HepG2 (cell line): ENCODE measurements around the gene ALG1L2. TPM values are rescaled to one million over a fixed set of nuclear protein-coding genes. Genes with fewer than 3 reads are reported as not detected.
"Not testable (repeated sequence)": the region's sequence is repeated elsewhere in the genome, so short reads cannot be mapped to it uniquely, and the experiment has no call there.

Source experiments
- ATAC-seq: fragments of 200-7000 bp; cut with Tn5 transposase; 3 replicates; pipeline ENCODE4 v1.9.1; 2020; ENCODE audit warnings: mild to moderate bottlenecking, moderate library complexity
- BruUV-seq: library from RNA; stranded (reverse); fragments of 400-500 nt; replicated peaks from 2 replicates; lab custom pipeline; 2021; lab: Mats Ljungman, UMichigan
- CTCF ChIA-PET: fragments of 300-600 bp; formaldehyde crosslinking; extraction: SDS; loops from one replicate; lab custom pipeline; 2021; ENCODE audit warnings: low total read pairs, inconsistent platforms, low intra/inter-chr PET ratio; lab: Yijun Ruan, JAX
- POLR2A ChIA-PET: fragments of 350-600 bp; sonication (Branson Sonifier 250); formaldehyde crosslinking; loops from one replicate; lab custom pipeline; 2020; ENCODE audit warnings: antibody characterized with exemption, inconsistent platforms; lab: Yijun Ruan, JAX
- DNase-seq: peaks from one replicate; pipeline ENCODE4 v3.0.0-alpha.2; 2015; ENCODE audit warnings: low spot score
- FAIRE-seq: peaks from 3 replicates; lab custom pipeline; 2011; peaks lifted over from hg19 to GRCh38; lab: Jason Lieb, UNC
- H2AFZ ChIP-seq: one replicate; pipeline ENCODE4 v1.6.1; 2011; ENCODE audit warnings: low read length, inconsistent platforms
- H3K27ac ChIP-seq: fragments of 300-600 bp; 3 replicates; pipeline ENCODE4 v1.8.0; 2011; ENCODE audit warnings: mixed run types, mild to moderate bottlenecking, mixed read lengths, low read length, inconsistent platforms; ENCODE audit not compliant: insufficient read depth; ENCODE audit errors: extremely low read length
- H3K27me3 ChIP-seq, 2 experiments: fragments of 200-600 bp in 1 of 2; 2 replicates in 1 of 2; 3 replicates in 1 of 2; pipeline versions ENCODE4 v1.6.0 to v1.8.0; 2011; ENCODE audit warnings: low read length in 2 of 2, mild to moderate bottlenecking in 2 of 2, moderate library complexity in 2 of 2, inconsistent platforms in 1 of 2; ENCODE audit not compliant: insufficient read depth in 2 of 2, control insufficient read depth in 1 of 2
- H3K36me3 ChIP-seq, 2 experiments: fragments of 200-600 bp in 1 of 2; replicated peaks in 1 of 2; 2 replicates in 1 of 2; 3 replicates in 1 of 2; pipeline versions ENCODE4 v1.5.1 to v1.8.0; 2011; ENCODE audit warnings: low read length in 2 of 2, inconsistent platforms in 1 of 2; ENCODE audit not compliant: insufficient read depth in 2 of 2, control insufficient read depth in 1 of 2
- H3K4me1 ChIP-seq: 2 replicates; pipeline ENCODE4 v1.5.1; 2012; ENCODE audit warnings: low read length, inconsistent platforms; ENCODE audit not compliant: insufficient read depth
- H3K4me2 ChIP-seq: 2 replicates; pipeline ENCODE4 v1.6.0; 2011; ENCODE audit warnings: low read depth, low read length, inconsistent platforms
- H3K4me3 ChIP-seq, 3 experiments: fragments of 200-600 bp in 1 of 3; sonication (generic), shearing (Covaris generic) in 1 of 3; replicated peaks in 1 of 3; 2 replicates each; pipeline ENCODE4 v1.5.1; 2011 to 2016; ENCODE audit warnings: low read length in 3 of 3, inconsistent platforms in 2 of 3, low read depth in 2 of 3, mild to moderate bottlenecking in 2 of 3, control low read depth in 1 of 3, mixed read lengths in 1 of 3; ENCODE audit not compliant: insufficient read depth in 1 of 3
- H3K79me2 ChIP-seq: one replicate; pipeline ENCODE4 v1.6.1; 2011; ENCODE audit warnings: low read length, inconsistent platforms; ENCODE audit not compliant: insufficient read depth
- H3K9ac ChIP-seq: 2 replicates; pipeline ENCODE4 v1.6.0; 2011; ENCODE audit warnings: mild to moderate bottlenecking, low read depth, low read length, inconsistent platforms; ENCODE audit not compliant: insufficient read depth
- H3K9me3 ChIP-seq: 2 replicates; pipeline ENCODE4 v1.5.1; 2012; ENCODE audit warnings: mild to moderate bottlenecking, low read length
- H4K20me1 ChIP-seq: 2 replicates; pipeline ENCODE4 v1.6.0; 2011; ENCODE audit warnings: inconsistent platforms, mild to moderate bottlenecking, low read length, moderate library complexity; ENCODE audit not compliant: insufficient read depth
- DNMT3B ChIP-seq: conservative IDR thresholded peaks from 2 replicates; pipeline ENCODE4 v1.6.1; 2016; ENCODE audit warnings: missing biosample characterization, control low read depth
- EHMT2 ChIP-seq: fragments of 200-600 bp; sonication (generic); IDR thresholded peaks from 2 replicates; pipeline ENCODE4 v1.7.0; 2017; ENCODE audit warnings: antibody characterized with exemption, low read depth, low read length, borderline replicate concordance
- TAF15 ChIP-seq: fragments of 200-400 bp; formaldehyde crosslinking; IDR thresholded peaks from one replicate; pipeline ENCODE4 v1.6.1; 2018; ENCODE audit warnings: mild to moderate bottlenecking, low read depth, low read length; ENCODE audit not compliant: poor library complexity, severe bottlenecking
- TBX3 ChIP-seq: fragments of 450-650 bp; IDR thresholded peaks from 2 replicates; pipeline ENCODE4 v1.6.1; 2017; ENCODE audit warnings: antibody characterized with exemption, mild to moderate bottlenecking, inconsistent platforms, borderline replicate concordance
- ZNF446 ChIP-seq: sonication (generic); formaldehyde crosslinking; IDR thresholded peaks from 2 replicates; pipeline ENCODE4 v1.5.0; 2020; ENCODE audit warnings: mild to moderate bottlenecking, missing genetic modification reagents
- ZNF772 ChIP-seq: sonication (generic); formaldehyde crosslinking; IDR thresholded peaks from 2 replicates; pipeline ENCODE4 v1.5.0; 2020; ENCODE audit warnings: mild to moderate bottlenecking, missing genetic modification reagents
- WGBS: methylation state at CpG from one replicate; pipeline ENCODE4 v1.1.6; 2017; ENCODE audit warnings: low lambda C conversion rate; 5-methylcytosine and 5-hydroxymethylcytosine counted together
- in situ Hi-C: cut with HindIII; loops from 2 replicates; pipeline ENCODE4 v1.10.0; 2017; ENCODE audit warnings: low pct_unique_long_range_greater_than_20kb; ENCODE audit not compliant: extremely low pct_ligation_motif_present
- intact Hi-C: fragments of 100-400 bp; cut with micrococcal nuclease; formaldehyde crosslinking; loops from one replicate; pipeline ENCODE4 v1.10.0; 2022; ENCODE audit not compliant: unreplicated experiment
- polyA plus RNA-seq, 8 experiments: library from polyadenylated mRNA; depleted of rRNA in 3 of 8; stranded (reverse) in 7 of 8; unstranded in 1 of 8; fragments of >200 nt; fragmentation: Illumina TruSeq in 4 of 8; extraction: Trizol in 4 of 8; gene quantifications; 2 replicates each; pipeline versions ENCODE4 v1.2.1 to v1.2.3, GENCODE V29; 2011 to 2016; ENCODE audit warnings: low read depth in 4 of 8, missing spikeins in 1 of 8, mixed read lengths in 1 of 8; ENCODE audit not compliant: insufficient read depth in 1 of 8
- total RNA-seq, 5 experiments: library from RNA; depleted of rRNA; stranded (reverse); fragments of >200 nt; fragmentation: Illumina TruSeq; extraction: Trizol; gene quantifications; 2 replicates each; pipeline ENCODE4 v1.2.3, GENCODE V29; 2016; ENCODE audit warnings: low read depth in 1 of 5

ALG1L2 gene
- total and polyA plus RNA-seq, 2 of the 13 experiments (the other 11 are each of a cell fraction or from before 2014, with no cell fraction given) = 0.13 to 0.55 TPM

DNA sequence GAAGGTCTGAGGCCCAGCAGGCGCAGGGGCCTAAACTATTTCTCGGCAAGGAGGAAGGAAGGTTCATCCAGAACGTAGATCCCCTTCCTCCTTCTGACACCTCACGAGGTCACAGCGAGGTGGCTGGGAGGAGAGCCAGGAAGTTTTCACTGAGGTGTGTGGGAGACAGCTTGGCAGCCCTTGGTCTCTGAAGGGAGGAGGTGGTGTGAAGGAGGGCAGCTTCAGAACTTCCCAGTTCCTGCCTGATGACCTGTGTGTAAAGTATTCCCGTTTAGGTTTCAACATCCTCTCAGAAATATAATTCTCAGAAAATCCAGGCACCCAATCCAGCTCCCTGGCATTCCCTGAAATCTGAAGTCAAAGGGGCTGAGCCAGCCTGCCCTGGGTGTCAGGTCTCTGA, 22.9 kb upstream of the ALG1L2 start:
- H3K4me2 ChIP-seq, DNase-seq, CTCF ChIA-PET, H3K79me2 ChIP-seq, H3K9me3 ChIP-seq, H3K4me3 ChIP-seq, H3K9ac ChIP-seq, H4K20me1 ChIP-seq, H3K27ac ChIP-seq, H3K36me3 ChIP-seq, H3K4me1 ChIP-seq, POLR2A ChIA-PET, FAIRE-seq, ATAC-seq, in situ Hi-C loops, intact Hi-C loops, BruUV-seq, H3K27me3 ChIP-seq, H2AFZ ChIP-seq: not testable (repeated sequence)
- WGBS = 47% methylated on average over 3 of the region's 6 CpGs

DNA sequence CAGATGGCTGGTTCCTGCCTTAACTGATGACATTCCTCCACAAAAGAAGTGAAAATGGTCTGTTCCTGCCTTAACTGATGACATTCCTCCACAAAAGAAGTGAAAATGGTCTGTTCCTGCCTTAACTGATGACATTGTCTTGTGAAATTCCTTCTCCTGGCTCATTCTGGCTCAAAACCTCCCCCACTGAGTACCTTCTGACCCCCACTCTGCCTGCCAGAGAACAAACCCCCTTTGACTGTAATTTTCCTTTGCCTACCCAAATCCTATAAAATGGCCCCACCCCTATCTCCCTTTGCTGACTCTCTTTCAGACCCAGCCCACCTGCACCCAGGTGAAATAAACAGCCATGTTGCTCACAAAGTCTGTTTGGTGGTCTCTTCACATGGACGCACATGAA, 22.5 kb upstream of the ALG1L2 start:
- 60% methylated on average over 1 of the region's 1 CpG for WGBS
- in situ Hi-C loops, CTCF ChIA-PET, H3K9ac ChIP-seq, H3K36me3 ChIP-seq, H4K20me1 ChIP-seq, intact Hi-C loops, H2AFZ ChIP-seq, H3K4me2 ChIP-seq, H3K27me3 ChIP-seq, H3K4me1 ChIP-seq, DNase-seq, H3K4me3 ChIP-seq, H3K9me3 ChIP-seq, H3K79me2 ChIP-seq, FAIRE-seq, BruUV-seq, POLR2A ChIA-PET, H3K27ac ChIP-seq, ATAC-seq: not testable (repeated sequence)

DNA sequence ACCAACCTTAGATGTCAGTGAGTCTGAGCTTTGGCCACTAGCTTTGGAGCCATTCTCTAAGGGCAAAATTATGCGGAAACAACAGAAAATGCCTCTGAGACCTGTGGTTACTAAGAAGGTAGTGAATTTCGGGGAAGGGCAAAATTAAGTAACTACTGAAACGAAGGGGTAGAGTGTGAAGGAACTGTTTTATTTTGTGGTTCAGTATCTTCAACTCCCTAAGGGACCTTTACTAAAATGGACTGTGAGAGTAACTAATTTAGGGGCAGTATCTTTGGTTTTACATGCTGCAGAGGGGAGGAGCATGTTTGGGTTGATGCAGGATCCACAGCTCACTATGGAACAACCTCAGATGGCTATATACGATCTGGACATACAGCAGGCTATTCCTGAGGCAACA, 8.0 kb upstream of the ALG1L2 start:
- H3K4me1 ChIP-seq = no peaks in the 10 kb centered on the region
- H3K4me3 ChIP-seq = no peak overlapping the region
- in situ Hi-C loops (no loop called here), intact Hi-C loops (no loop called here)
- WGBS = 58% methylated on average over 3 of the region's 4 CpGs
- H3K4me2 ChIP-seq = no peak overlapping the region
- H4K20me1 ChIP-seq = no peaks in the 10 kb centered on the region
- no peaks in the 10 kb centered on the region; a peak in 1 of 5 replicates for H3K27me3 ChIP-seq
- no peak overlapping the region for H3K27ac ChIP-seq
- H3K9me3 ChIP-seq = no peaks in the 10 kb centered on the region
- ATAC-seq (no peak), FAIRE-seq (no peak), DNase-seq (no peak)
- CTCF ChIA-PET = no interaction called here
- no peaks in the 10 kb centered on the region for H3K79me2 ChIP-seq
- H2AFZ ChIP-seq = no peak overlapping the region
- no peak overlapping the region for H3K9ac ChIP-seq
- POLR2A ChIA-PET = no interaction called here
- no TSS peak for BruUV-seq
- no peak for TF ChIP-seq ZNF772 (CRISPR knock-in tag)
- no peak for TF ChIP-seq DNMT3B
- no peak for TF ChIP-seq TAF15
- no peak for TF ChIP-seq ZNF446
- no peak for TF ChIP-seq EHMT2
- no peak for TF ChIP-seq TBX3
- no peaks in the 10 kb centered on the region for H3K36me3 ChIP-seq
